Stimulated activated CD8-positive, alpha-beta memory T cell treated with anti-CD3 and anti-CD28 coated beads, Interleukin-15, amount 100 ng/mL, for 4 hours (primary cell): ENCODE results near the gene MT1X.
"Not testable (repeated sequence)": the region's sequence is repeated elsewhere in the genome, so short reads cannot be mapped to it uniquely, and the experiment has no call there.

Experiments
- DNase-seq, 2 donors: peaks; one replicate each; pipeline ENCODE4 v3.0.0-alpha.2; 2020; ENCODE audit warnings: low read depth in 2 of 2

Gene MT1X

DNA sequence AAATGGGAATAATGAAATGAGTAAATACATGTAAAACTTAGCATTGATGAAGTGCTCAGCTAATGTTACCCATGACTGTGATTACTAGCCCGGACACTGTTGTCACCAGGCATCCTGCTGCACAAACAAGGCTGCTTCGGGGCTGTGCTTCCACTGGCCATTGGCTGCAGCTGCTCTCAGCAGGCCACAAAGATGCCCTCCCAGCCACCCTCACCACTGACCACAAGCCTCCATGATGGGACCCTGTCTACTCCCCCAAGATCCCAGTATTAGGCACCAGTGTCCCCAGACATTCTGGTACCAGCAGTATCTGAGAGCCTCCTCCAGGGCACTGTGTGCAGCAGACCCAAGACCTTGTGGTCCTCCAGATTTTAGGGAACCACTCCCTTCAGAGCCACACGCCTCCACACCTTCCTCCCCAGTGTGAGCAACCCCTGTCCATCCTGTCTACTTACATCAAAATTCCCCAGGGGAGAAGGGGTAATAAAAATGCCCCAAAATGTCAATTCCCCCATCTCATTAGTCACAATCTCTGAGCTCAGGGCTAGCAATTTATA, 28.0 kb downstream of the MT1X start:
- no peak for DNase-seq

DNA sequence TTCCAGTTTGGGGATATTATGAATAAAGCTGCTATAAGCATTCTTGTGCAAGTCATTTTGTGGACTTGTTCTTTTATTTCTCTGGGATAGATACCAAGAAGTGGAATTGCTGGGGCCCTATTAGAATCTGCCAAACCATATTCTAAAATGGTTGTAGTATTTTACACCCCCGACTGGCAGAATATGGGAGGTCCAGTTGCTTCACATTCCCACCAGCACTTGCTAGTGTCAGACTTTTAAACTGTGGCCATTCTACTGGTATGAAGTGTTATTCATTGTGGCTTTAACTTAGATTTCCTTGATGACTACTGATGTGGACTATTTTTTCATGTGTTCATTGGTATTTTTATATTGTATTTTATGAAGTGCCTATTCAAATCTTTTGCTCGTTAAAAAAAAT, 29.6 kb downstream of the MT1X start:
- no peak for DNase-seq

DNA sequence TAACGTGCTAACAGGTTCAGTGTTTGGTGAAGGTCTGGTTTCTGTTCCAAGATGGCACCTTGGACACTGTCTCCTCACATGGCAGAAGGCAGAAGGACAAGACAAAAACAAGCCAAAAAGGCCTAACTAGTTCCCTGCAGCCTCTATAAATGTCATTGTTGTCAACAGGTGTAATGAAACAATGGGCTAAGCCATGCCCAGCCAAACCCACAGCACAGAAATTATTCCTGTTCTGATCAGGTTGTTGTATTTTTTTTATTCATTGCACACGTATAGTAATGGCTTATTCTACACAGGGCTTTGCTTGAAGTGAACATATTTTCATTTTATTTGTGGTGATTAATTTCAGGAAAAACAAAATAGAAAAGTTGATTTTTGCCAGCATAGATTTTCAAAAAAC, 31.5 kb downstream of the MT1X start:
- DNase-seq, result no peak

- no peak for DNase-seq
These were observed 32.9 kb downstream of the MT1X start for GRCh38 chr16:56715126-56715525.

DNA sequence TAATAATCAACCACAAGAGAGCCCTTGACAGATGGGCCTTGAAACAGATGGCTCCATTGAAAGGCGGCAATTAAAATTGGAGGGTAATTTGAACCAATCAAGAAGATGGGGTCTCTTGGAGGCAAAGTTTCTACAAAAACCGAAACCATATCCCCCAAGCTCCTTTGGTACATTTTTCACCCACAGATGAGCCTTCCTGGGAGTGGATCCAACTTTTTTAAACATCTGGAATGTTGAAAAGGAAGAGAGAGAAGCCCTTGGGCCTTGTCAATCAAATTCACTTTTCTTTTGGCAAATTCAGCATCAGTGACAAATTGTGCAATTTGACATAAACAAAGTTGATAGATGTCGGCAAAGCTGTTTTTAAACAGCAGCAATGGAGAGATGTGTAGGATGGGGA, 34.5 kb downstream of the MT1X start:
- DNase-seq, result no peak

GRCh38 chr16:56717532-56717931, 35.3 kb downstream of the MT1X start:
- not testable (repeated sequence) for DNase-seq

DNA sequence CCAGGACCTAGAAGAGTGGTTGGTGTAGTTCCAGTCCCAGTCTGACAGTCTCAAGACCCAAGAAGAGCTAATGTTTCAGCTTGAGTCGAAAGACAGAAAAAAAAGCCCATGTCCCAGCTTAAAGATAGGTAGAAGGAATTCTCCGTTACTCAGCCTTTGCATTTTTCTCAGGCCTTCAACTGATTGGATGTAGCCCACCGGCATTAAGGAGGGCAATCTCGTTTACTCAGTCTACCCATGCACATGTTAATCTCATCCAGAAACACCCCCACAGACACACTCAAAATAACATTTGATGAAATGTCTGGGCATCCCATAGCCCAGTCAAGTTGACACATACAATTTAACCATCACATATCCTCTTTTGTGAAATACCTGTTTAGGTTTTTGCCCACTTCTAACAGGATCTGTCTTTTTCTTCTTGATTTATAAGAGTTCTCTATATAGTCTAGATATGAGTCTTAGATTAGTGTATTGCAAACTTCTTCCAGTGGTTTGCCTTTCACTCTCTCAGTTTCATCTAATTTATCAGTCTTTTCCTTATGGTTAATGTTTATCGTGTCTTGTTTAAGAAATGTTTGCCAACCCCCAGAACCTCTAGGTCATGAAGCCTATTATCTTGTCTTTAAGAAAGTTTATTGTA, 40.1 kb downstream of the MT1X start:
- no peak for DNase-seq

- no peak for DNase-seq
These were observed 41.9 kb downstream of the MT1X start for GRCh38 chr16:56724191-56724590.

DNA sequence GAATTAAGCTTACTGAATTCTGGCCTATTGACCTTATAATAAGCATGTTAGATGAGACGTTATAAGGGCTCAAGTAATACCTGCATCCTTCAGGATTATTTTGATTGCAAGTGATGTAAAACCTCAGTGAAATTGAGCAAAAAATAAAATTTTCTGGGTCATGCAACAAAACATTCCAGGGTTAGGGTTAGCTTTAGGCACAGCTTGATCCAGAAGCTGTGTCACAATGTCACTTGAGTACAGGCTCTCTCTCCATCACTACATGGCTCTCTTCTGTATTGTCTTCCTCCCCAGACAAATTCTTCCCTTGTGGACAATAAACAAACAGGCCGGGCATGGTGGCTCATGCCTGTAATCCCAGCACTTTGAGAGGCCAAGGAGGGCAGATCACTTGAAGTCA, 44.0 kb downstream of the MT1X start:
- DNase-seq, result no peak

DNA sequence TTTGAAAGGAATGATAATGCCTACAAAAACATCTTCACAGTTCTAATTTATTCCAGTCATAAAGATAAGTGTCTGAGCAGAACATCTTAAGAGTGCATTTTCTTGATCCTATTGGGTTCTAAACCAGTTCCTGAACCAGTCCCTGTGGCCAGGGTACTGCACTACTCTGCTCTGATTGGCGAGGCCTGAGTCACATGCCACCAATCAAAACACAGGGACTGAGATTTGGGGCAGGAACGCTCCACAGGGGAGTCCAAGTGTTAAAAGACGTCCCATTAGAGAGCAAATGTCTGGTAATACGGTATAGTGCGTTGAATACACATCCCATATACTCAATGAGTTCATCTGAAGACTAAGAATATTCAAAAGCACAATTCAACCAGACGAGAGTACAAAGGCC, 44.7 kb downstream of the MT1X start:
- DNase-seq, result no peak

- DNase-seq, result no peak
These were observed 45.8 kb downstream of the MT1X start for GRCh38 chr16:56728027-56728426.

GRCh38 chr16:56728980-56729734, 46.9 kb downstream of the MT1X start:
- DNase-seq, result no peak

- peak; percentile 78 to 84 for DNase-seq
These were observed 47.7 kb downstream of the MT1X start, which contains the start of gene NUP93 for GRCh38 chr16:56729735-56730662. Gene NUP93, plus strand, starts transcription at chr16:56730129. Its CDS starts 18,119 bp downstream, at chr16:56748248.

DNA sequence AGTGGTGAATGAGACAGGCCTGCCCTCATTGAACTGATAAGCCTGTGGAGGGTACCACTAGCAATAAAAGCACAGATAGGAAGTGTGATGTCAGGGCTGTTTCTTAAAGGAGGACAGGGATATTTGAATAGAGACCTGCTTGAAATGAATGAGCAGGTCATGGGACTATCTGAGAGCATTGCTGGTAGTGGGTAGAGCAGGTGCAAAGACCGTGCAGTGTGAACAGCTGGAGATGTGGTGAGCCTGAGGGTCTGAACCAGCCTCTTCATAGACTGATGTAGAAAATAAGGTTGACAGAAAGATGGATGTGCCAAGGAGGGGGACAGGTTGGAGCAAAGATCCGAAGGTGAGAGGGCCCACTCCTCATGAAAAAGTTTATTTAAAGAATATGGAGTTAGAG, 50.1 kb downstream of the MT1X start:
- no peak for DNase-seq

- no peak for DNase-seq
These were observed 50.6 kb downstream of the MT1X start for GRCh38 chr16:56732832-56733231.
